HEK293T (cell line): ENCODE results near the gene EXD1.
"Not testable (repeated sequence)": the region's sequence is repeated elsewhere in the genome, so short reads cannot be mapped to it uniquely, and the experiment has no call there.

Experiments used
- ARNT ChIP-seq: fragments of 450-650 bp; IDR thresholded peaks from 2 replicates; pipeline ENCODE4 v1.6.1; 2017; ENCODE audit warnings: mild to moderate bottlenecking
- BHLHE40 ChIP-seq: fragments of 450-650 bp; IDR thresholded peaks from 2 replicates; pipeline ENCODE4 v1.6.1; 2016; ENCODE audit warnings: mild to moderate bottlenecking, moderate library complexity, borderline replicate concordance
- ELF4 ChIP-seq: fragments of 450-650 bp; IDR thresholded peaks from 2 replicates; pipeline ENCODE4 v1.6.1; 2017; ENCODE audit warnings: antibody characterized with exemption
- FOXA1 ChIP-seq: fragments of 450-650 bp; IDR thresholded peaks from 2 replicates; pipeline ENCODE4 v1.6.1; 2016; ENCODE audit warnings: mild to moderate bottlenecking
- FOXM1 ChIP-seq: fragments of 450-650 bp; IDR thresholded peaks from 2 replicates; pipeline ENCODE4 v1.6.1; 2017; ENCODE audit warnings: mild to moderate bottlenecking, borderline replicate concordance
- HDGF ChIP-seq: fragments of 450-650 bp; IDR thresholded peaks from 2 replicates; pipeline ENCODE4 v1.6.1; 2017; ENCODE audit warnings: antibody characterized with exemption, borderline replicate concordance
- L3MBTL2 ChIP-seq: fragments of 450-650 bp; conservative IDR thresholded peaks from 2 replicates; pipeline ENCODE4 v1.6.1; 2016; ENCODE audit warnings: mild to moderate bottlenecking
- NFRKB ChIP-seq: fragments of 450-650 bp; IDR thresholded peaks from 2 replicates; pipeline ENCODE4 v1.6.1; 2016; ENCODE audit warnings: mild to moderate bottlenecking, moderate library complexity
- SP1 ChIP-seq: fragments of 450-650 bp; IDR thresholded peaks from 2 replicates; pipeline ENCODE4 v1.6.1; 2017
- SUZ12 ChIP-seq: fragments of 450-650 bp; IDR thresholded peaks from 2 replicates; pipeline ENCODE4 v1.6.1; 2016; ENCODE audit warnings: mild to moderate bottlenecking
- TF ChIP-seq, protein P1 (sequence below): fragments of 450-650 bp; IDR thresholded peaks from 2 replicates; pipeline ENCODE4 v1.6.1; 2016

DNA sequence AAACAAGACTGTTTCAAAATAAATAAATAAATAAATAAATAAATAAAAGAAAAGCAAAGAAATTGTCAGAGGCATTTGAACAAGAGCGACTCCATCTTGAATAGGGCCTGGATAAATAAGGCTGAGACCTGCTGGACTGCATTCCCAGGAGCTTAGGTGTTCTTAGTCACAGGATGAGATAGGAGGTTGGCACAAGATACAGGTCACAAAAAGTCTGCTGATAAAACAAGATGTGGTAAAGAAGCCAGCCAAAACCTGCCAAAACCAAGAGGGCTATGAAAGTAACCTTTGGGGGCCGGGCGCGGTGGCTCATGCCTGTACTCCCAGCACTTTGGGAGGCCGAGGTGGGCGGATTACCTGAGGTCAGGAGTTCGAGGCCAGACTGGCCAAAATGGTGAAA, 91.4 kb downstream of the EXD1 start:
- not testable (repeated sequence) for TF ChIP-seq FOXA1, SP1, SUZ12, ARNT, BHLHE40, HDGF, L3MBTL2, ELF4, FOXM1, NFRKB
- TF ChIP-seq, protein P1, sequence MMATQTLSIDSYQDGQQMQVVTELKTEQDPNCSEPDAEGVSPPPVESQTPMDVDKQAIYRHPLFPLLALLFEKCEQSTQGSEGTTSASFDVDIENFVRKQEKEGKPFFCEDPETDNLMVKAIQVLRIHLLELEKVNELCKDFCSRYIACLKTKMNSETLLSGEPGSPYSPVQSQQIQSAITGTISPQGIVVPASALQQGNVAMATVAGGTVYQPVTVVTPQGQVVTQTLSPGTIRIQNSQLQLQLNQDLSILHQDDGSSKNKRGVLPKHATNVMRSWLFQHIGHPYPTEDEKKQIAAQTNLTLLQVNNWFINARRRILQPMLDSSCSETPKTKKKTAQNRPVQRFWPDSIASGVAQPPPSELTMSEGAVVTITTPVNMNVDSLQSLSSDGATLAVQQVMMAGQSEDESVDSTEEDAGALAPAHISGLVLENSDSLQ = not testable (repeated sequence)
